ENCODE results near the gene ACOXL.
A peak's percentile ranks its signal among the peaks of the same experiment; 100 is the strongest.
"Not testable (repeated sequence)": the region's sequence is repeated elsewhere in the genome, so short reads cannot be mapped to it uniquely, and the experiment has no call there.

The ACOXL gene

GRCh38 chr2:110832740-110833139 is 100.4 kb downstream of the ACOXL start:
- DNase-seq = no peak

DNA sequence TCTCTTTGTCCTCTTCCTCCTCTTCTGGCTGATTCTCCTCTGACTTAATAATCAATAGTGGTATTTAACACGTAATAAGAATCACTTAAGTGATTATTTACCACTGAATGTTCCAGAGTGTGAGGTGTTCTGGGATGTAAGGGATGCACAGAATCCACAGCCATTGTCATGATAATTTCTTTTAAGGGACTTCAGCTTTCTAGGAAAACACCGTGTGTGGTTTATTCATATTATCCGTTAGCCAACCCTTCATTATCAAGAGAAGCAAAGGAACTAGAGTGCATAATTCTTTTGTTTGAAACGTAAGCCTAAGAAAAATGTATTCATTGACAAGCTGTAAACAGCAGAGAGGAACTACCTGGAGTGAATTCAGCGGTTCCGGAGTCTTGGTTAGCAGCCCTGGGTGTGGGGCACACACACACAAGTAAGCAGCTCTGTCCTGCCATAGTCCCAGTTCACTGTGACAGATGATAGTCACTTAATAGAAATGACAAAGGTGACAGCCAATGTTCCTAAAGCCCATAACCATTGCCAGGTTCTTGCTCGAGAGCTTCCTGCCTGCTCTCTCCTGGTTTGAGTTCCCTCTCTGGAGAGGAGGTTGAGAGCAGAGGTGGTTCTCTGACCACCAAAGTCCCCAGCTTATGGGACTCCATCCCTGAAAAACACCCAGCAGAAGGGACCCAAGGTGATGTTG is 101.9 kb downstream of the ACOXL start:
- DNase-seq = no peak

- no peak for DNase-seq
Observed at GRCh38 chr2:110836671-110837070, 104.3 kb downstream of the ACOXL start.

GRCh38 chr2:110837446-110838409 is 105.4 kb downstream of the ACOXL start:
- no peak for DNase-seq

DNA sequence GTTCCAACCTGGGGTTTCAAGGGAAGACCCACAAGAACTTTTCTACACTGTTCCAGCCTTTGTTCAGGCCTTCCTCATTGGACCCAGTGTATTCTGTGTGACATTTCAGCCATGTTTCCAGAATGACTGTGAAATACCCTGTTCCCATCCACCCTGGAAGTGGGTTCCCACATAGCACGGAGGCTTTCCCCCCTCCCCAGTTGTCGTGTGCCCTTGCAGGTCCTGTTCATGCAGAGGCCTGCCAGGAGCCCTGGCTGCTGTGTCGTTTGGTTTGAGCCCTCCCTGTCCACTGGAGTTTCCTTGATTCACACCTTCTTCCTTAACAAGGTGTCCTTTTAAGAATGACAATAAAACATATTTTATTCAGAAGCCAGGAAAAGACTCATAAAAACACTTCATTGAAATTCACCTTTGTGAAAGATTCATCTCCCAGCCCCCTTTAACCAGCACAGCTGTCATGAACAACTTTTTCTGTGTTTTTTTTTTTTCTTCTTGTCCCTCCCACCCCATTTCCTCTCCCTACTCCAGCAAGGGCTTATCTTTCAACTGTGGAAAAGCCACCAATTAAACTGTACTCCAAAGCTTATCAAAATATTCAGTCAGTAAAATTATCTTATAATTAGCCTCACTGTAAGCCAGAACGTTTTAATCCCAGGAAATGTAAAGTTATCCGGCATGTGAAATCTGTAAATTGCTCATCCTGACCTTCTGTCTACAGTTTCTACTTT is 106.4 kb downstream of the ACOXL start:
- DNase-seq = no peak

DNA sequence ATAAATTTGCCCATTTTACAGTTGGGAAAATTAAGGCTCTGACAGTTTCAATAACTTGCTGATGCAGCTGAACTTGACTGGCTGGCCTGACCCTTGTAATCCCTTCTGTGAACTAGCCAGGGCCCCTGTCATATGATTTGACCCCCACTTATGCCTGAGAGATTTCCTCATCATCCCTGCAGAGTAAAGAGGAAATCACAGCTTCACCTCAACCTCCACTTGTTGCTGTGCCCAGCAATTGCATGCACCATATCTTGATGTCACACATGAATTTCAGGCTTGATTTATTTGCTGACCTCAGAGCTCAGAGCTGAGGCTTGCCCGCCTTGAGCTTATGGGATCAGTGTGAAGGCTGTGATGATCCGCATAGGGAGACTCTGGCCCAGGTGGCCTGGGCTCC is 108.1 kb downstream of the ACOXL start:
- no peak for DNase-seq

DNA sequence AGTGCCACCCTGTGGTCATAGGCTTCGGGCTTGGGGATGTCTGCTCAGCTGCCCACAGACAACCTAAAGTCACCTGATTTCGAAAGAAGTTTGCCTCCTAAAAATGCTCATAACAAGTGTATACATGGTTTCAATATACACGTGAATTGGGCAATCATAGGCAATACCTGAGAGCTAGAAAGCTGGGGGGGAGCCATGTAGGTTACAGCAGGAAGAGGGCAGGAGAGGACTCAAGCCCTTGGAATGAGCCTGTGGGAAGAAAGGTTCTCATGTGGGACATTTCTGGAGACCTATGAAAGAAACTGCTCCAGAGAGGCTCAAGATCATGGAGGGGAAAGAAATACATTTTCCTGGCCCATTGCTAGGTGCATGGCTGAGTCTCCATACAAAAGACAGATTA is 109.7 kb downstream of the ACOXL start:
- no peak for DNase-seq

GRCh38 chr2:110843496-110843895 is 111.1 kb downstream of the ACOXL start:
- no peak for DNase-seq

DNA sequence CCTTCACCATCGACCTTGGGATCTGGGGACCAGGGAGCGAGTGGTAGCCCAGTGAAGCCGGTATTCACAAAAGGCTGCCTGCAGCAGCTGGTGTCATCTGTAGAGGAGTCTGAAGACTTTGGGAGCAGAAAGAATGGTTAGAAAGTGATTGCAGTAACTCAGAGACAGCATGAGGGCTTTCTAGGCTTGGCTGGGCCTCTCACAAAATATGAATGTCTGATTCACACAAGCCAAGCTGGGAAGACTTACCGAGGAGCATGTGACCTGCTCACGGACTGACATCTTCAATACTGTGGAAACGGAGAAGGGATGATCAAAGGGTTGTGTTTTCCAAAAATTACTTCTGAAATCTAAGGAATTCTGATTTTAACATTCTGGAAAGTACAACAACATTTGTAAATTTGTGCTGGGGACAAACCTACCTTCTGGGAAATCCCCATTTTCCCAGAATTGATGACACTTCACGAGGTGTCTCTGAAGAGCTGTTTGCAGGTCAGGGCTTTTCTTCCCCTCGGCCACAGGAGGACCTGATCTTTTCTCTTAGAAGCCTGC is 111.7 kb downstream of the ACOXL start:
- DNase-seq = no peak

- no peak for DNase-seq
Observed at GRCh38 chr2:110847651-110848050, 115.3 kb downstream of the ACOXL start.

DNA sequence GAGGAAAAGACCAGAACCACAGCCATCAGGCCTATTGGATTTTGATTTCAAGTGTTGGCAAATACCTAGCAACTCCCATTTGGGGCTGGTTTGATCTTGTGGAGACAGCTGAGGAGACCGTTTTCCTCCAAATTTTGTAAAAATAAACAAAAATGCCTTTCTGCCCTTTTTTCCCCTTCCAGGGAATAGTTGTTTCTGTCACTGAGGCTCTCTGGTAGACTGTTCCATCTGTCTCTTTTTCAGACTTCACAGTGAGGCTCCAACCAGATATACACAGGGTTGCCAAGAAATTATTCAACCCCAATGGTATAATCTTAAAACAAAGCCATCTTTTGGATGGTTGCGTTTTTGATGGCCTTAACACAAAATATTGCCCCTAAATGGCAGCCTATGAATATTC is 115.7 kb downstream of the ACOXL start:
- DNase-seq = no peak

DNA sequence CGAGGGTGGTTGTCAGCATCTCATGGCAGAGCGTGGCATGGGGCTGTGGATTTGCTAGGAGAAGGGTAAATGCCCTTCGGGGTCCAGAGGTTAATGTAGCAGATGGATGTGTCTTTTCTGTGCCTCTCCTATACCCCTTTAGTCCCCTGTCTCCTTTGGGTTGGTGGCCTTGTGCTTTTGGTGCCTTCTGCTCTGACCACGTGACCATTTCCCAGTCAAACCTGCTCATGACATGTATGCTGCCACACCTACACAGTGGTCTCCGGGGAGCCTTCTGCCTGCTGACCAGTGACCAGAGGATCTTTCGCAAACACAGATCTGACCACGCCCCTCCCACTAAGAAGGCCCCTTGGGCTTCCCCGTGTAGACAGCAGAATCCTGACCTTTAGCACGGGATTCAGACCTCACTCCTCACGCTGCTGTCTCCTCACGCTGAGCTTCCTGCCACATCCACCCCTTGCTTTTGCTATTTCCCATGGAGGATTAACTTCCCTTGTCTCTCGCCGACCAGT is 116.2 kb downstream of the ACOXL start:
- DNase-seq = no peak

GRCh38 chr2:110851531-110851930 is 119.2 kb downstream of the ACOXL start:
- no peak for DNase-seq

DNA sequence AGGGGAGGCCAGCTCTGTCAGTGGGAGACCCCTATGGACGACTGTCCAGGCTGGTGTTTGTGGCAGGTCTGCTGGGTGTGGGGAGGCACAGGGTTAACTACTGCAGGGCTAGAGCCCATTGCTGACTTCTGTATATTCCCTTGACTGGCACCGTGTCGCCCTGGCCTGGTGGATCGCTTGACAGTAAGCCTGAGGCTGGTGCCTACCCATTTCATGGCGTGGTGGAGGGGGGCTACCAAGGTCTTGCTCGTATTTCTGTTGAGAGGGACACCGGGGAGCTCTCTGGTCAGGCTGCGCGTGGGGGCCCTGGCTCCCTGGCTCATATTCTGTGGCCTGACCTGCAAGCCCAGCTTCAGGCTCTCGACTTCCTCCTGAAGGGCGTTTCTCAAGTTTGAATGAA is 119.7 kb downstream of the ACOXL start:
- DNase-seq = no peak

DNA sequence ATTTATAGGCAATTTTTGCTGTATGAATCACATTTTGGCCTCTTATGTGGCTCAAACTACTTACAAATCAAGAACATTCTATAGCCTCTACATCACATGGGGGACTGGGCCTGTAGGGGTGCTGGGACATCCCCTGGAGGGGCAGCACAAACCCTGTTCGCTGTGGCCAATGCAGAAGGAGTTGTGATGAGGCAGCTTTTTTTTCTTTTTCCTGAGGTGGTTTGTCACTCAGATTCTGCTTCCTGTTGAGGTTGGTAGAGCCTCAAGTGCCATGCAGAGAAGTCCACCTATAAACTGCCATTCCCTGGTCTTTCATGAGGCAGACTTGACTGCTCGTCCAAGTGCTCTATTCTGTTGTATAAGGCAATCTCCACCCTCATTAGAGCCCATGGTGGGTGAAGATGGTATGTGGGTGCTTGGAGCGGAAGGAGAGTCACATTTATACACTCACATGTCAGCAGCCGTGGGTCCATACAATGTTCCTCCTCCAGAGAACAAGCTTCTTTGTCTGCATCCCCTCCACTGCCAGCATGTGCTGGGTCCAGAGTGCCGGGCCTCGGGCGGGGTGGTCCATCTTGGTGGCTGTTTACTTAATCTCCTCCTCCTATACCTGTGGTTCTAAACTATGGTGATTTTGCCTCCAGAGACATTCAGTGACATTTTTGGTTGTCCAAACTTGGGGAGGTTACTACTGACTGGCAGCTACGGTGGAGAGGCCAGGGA is 120.3 kb downstream of the ACOXL start:
- DNase-seq = no peak

- DNase-seq = peak; percentile 10
Observed at GRCh38 chr2:110853516-110853915, 121.1 kb downstream of the ACOXL start.

DNA sequence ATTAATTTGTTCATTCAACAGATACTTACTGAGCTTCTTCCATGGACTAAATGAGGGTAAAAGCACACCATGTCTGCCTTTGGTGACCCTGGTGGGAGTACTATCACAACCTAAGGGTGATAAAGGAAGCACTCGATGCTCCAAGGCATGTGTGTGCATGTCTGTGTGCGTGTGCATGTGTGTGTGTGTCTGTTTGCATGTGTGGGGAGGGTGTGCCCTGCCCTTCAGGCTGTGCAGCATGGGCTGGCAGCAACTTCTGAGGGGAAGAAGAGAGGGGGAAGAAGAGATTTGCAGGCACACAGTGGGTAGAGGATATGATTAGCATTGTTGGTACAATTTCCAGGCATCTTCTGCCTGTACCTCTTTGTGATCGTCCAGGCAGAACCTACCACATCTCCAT is 121.6 kb downstream of the ACOXL start:
- DNase-seq = no peak

- DNase-seq = peak; percentile 46
Observed at GRCh38 chr2:110854355-110855081, 122.1 kb downstream of the ACOXL start.

- not testable (repeated sequence) for DNase-seq
Observed at GRCh38 chr2:110855841-110856240, 123.5 kb downstream of the ACOXL start.

DNA sequence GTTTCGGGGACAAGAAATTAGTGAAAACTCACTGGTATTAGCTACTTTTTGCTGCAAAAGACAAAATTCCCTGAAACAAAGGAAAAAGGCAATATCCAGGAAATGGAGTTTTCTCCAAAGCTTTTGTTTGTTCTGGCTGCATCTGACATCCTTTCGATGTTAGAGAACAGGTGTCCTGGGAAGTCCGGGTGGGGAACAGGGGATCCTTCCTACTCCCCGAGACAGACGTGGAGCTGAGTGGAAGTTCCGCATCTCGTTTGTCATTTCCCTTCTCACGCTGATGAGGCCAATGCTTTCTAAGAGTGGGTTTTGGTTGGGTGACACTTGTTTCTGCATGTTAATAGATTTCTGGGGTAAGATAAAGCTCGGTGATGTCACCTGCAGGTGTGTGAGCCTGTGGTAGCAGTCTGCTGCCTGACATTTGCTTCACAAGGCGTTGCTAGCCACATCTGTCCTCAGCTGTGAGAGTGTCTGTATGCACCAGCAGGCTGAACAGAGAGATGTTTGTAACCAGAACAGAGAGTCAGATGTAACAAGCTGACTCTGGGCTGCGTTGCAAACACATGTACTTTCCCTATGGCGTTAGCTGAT is 125.9 kb downstream of the ACOXL start:
- DNase-seq = peak; percentile 66
